Cardiac atrium fibroblast (primary cell): ENCODE measurements around the gene OR13C8. TPM values are rescaled to one million over a fixed set of nuclear protein-coding genes. Genes with fewer than 3 reads are reported as not detected.

Experiments used
- total RNA-seq: library from RNA; depleted of rRNA; stranded (reverse); fragments of >200 nt; gene quantifications from 2 replicates; pipeline ENCODE4 v1.2.3, GENCODE V29; 2015

OR13C8 gene, protein sequence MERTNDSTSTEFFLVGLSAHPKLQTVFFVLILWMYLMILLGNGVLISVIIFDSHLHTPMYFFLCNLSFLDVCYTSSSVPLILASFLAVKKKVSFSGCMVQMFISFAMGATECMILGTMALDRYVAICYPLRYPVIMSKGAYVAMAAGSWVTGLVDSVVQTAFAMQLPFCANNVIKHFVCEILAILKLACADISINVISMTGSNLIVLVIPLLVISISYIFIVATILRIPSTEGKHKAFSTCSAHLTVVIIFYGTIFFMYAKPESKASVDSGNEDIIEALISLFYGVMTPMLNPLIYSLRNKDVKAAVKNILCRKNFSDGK
- not detected in 2 replicates for total RNA-seq

DNA sequence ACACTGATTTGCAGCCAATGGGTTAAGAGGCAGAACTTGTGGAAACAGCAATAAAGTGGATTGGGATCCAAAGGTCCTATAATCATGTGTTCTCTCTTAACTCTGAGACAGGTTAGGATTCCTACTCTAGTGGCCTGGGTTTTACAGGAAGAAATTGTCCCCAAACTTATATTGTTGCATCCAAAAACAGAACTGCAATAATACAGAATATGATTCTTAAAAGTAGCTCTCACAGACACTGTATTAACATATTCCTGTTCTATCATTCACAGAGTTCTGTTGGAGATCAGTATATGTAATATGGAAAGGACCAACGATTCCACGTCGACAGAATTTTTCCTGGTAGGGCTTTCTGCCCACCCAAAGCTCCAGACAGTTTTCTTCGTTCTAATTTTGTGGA lies at the start of gene OR13C8:
OR13C8 (plus strand) TSS at position 301 of the 400 bp plus-strand sequence; CDS start at position 301, 0 bp downstream.

DNA sequence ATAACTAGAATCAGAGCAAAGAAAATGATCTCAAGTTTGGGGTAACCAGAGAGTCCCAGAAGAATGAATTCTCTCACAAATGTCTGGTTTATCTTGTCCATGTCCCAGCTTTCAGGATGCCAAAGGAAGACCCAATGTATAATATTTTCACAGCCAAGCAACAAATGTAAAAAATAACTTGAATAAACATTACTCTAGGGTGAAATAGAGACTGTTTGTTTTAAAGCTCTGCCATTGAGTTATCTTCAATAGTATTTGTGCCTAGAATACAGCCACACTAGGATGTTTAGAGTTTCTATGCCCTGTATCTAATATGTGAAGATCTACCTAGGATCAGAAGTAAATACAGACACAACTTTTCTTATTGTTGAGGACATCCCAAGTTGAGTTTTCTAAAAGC lies 41.9 kb upstream of the OR13C8 start, which contains the start of gene OR13C4:
OR13C4 (minus strand) TSS at position 101 of the 400 bp plus-strand sequence; CDS start at position 101, 0 bp downstream.

DNA sequence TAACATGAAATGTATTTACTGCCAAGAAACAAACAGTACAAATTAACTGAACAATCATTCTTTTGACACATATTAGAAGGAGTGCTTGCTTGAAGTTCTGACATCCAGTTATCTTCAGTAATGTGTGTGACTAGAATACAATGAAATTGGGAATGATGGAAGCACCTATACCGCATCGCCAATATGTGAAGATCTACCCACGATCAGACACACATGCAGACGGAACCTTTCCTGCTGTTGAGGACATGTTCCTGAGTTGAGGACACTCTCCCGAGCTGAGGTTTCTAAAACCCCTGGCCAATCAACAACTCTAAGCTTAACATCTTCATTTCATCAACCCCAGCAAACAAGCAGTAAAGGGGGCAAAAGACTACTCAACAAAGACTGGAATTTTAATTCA lies 32.2 kb upstream of the OR13C8 start, which contains the start of gene OR13C3:
OR13C3 (minus strand) TSS at position 101 of the 400 bp plus-strand sequence. CDS start 133 bp downstream, outside the sequence.

DNA sequence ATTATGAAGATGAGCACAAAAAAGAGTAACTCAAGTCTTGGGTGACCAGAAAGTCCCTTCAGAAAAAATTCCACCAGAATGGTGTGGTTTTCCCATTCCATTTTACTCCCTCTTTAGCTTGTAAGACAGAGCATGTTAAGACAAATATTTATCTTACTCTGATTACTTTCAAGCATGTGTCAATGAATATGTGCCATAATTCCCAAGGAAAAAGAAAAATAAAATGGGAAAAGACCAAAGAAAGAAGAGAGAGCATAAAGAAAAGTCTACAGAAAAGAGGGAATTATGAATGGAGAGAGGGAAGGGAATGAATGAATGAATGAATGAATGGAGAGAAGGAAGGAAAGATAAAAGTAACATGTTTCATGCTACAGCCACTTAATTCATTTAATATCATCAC lies 30.3 kb downstream of the OR13C8 start, which contains the start of gene OR13C5:
OR13C5 (minus strand) TSS at position 101 of the 400 bp plus-strand sequence; CDS start at position 101, 0 bp downstream.

DNA sequence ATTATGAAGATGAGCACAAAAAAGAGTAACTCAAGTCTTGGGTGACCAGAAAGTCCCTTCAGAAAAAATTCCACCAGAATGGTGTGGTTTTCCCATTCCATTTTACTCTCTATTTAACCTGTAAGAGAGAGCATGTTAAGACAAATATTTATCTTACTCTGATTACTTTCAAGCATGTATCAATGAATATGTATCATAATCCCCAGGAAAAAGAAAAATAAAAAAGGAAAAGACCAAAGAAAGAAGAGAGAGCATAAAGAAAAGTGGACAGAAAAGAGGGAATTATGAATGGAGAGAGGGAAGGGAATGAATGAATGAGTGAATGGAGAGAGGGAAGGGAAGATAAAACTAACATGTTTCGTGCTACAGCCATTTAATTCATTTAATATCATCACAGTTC lies 36.6 kb downstream of the OR13C8 start, which contains the start of gene OR13C2:
OR13C2 (minus strand) TSS at position 101 of the 400 bp plus-strand sequence; CDS start at position 101, 0 bp downstream.

DNA sequence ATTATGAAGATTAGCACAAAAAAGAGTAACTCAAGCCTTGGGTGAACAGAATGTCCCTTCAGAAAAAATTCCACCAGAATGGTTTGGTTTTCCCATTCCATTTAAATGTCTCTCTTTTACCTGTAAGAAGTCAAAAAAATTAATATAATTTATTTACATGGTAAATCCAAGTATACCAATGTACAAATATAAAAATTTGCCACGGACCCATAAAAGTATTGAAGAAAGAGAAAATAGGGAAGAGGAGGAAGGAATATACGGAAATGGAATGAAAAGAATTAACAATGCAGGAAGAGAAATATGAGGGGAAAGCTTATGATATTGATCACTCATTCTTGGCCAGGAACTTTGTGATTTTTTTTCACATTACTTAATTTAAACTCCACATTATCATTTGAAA lies 49.1 kb downstream of the OR13C8 start, which contains the start of gene OR13C9:
OR13C9 (minus strand) TSS at position 101 of the 400 bp plus-strand sequence; CDS start at position 101, 0 bp downstream.

Other genes starting within 250 kb of the OR13C8 start
- not detected in 2 replicates for gene OR13F1, start 64.9 kb upstream of the OR13C8 start, total RNA-seq
- not detected in 2 replicates for gene OR13C4, start 42.0 kb upstream of the OR13C8 start, total RNA-seq
- not detected in 2 replicates for gene OR13C3, start 32.3 kb upstream of the OR13C8 start, total RNA-seq
- not detected in 2 replicates for gene OR13C5, start 30.2 kb downstream of the OR13C8 start, total RNA-seq
- gene OR13C2, start 36.5 kb downstream of the OR13C8 start, total RNA-seq = not detected in 2 replicates
- not detected in 2 replicates for gene OR13C9, start 49.0 kb downstream of the OR13C8 start, total RNA-seq
- not detected in 2 replicates for gene OR13D1, start 125.3 kb downstream of the OR13C8 start, total RNA-seq
- 34.8 and 53.3 TPM in 2 replicates for gene NIPSNAP3A, start 178.5 kb downstream of the OR13C8 start, total RNA-seq
- 0.32 and 4.5 TPM in 2 replicates for gene NIPSNAP3B, start 195.0 kb downstream of the OR13C8 start, total RNA-seq